Gastrocnemius medialis (tissue), 4 donors: ENCODE data around the gene ENKD1. TPM values are rescaled to one million over a fixed set of nuclear protein-coding genes. Genes with fewer than 3 reads are reported as not detected.
A peak's percentile ranks its signal among the peaks of the same experiment; 100 is the strongest.

Experiments
- ATAC-seq, 2 donors: fragments of 150-250 bp; one replicate each; pipeline ENCODE4 v1.9.1; 2016
- DNase-seq, 2 donors: peaks; one replicate each; pipeline ENCODE4 v3.0.0-alpha.2; 2019
- H3K27ac ChIP-seq, 4 donors: fragments of 200-600 bp; sonication (generic); 1 replicate in 1 of 4; 2 replicates in 3 of 4; pipeline ENCODE4 v1.5.1; 2016 to 2018; ENCODE audit warnings: mild to moderate bottlenecking in 2 of 4, moderate library complexity in 1 of 4
- H3K27me3 ChIP-seq, 3 donors: fragments of 200-600 bp; sonication (generic) in 2 of 3; 1 replicate in 1 of 3; 2 replicates in 2 of 3; pipeline versions ENCODE4 v1.5.1 to v1.6.0; 2016 to 2019; ENCODE audit warnings: mild to moderate bottlenecking in 1 of 3, moderate library complexity in 1 of 3
- H3K36me3 ChIP-seq, 2 donors: fragments of 200-600 bp; sonication (generic) in 1 of 2; one replicate each; pipeline ENCODE4 v1.5.1; 2017 to 2018
- H3K4me1 ChIP-seq, 2 donors: fragments of 200-600 bp; sonication (generic) in 1 of 2; one replicate each; pipeline ENCODE4 v1.5.1; 2016 to 2017; ENCODE audit warnings: mild to moderate bottlenecking in 2 of 2
- H3K4me3 ChIP-seq, 4 donors: fragments of 200-600 bp; sonication (generic) in 3 of 4; 1 replicate in 1 of 4; 2 replicates in 3 of 4; pipeline ENCODE4 v1.5.1; 2016 to 2019; ENCODE audit warnings: mild to moderate bottlenecking in 2 of 4
- H3K9me3 ChIP-seq, 3 donors: fragments of 200-600 bp; sonication (generic) in 2 of 3; 1 replicate in 1 of 3; 2 replicates in 2 of 3; pipeline ENCODE4 v1.5.1; 2016 to 2019
- CTCF ChIP-seq, 5 experiments: fragments of 450-650 bp in 3 of 5; fragments of 200-600 bp in 2 of 5; sonication (generic) in 2 of 5; IDR thresholded peaks in 4 of 5; conservative IDR thresholded peaks in 1 of 5; 1 replicate in 4 of 5; 2 replicates in 1 of 5; pipeline ENCODE4 v1.5.1; 2016 to 2019; ENCODE audit warnings: antibody characterized with exemption in 5 of 5, mild to moderate bottlenecking in 3 of 5, moderate library complexity in 3 of 5
- POLR2A ChIP-seq, 2 donors: fragments of 450-650 bp; IDR thresholded peaks; one replicate each; pipeline ENCODE4 v1.6.1; 2017; ENCODE audit warnings: antibody characterized with exemption in 2 of 2, mild to moderate bottlenecking in 2 of 2, moderate library complexity in 2 of 2
- in situ Hi-C, 4 donors: fragments of 200-750 bp; cut with MboI; loops; one replicate each; pipeline versions ENCODE4 v1.15.0 to v1.8.0; 2017; ENCODE audit warnings: low sequenced_read_pairs in 4 of 4
- intact Hi-C: fragments of 100-400 bp; cut with DNase I; formaldehyde crosslinking; loops from one replicate; pipeline ENCODE4 v1.15.1; 2023; ENCODE audit warnings: low total_unique reads
- total RNA-seq, 4 donors: library from RNA; depleted of rRNA; stranded (reverse); fragments of >200 nt; gene quantifications; one replicate each; pipeline versions ENCODE4 v1.1.0 to v1.2.3, GENCODE V29; 2016

The ENKD1 gene
- total RNA-seq, 4 donors from 2014 or later: 8.1 to 14.2 (median 11.2) TPM

GRCh38 chr16:67663151-67663876 is 3.2 kb downstream of the ENKD1 start:
- peaks cover 0 to 12% of the 10 kb centered on the region in 2 donors for H3K36me3 ChIP-seq
- in situ Hi-C loops: loop anchor here in 2 of 4 donors (10.0 kb wide), 2 partner anchors 109 to 139 kb away; partner anchors contain the start of gene RIPOR1 (in 1 of the 2)
- H3K4me1 ChIP-seq: peaks cover 37 to 43% of the 10 kb centered on the region in 2 donors
- intact Hi-C loops: no loop called here
- no peaks in the 10 kb centered on the region for H3K9me3 ChIP-seq
- H3K4me3 ChIP-seq: no peak overlapping the region
- DNase-seq (no peak), ATAC-seq (no peak)
- no peak overlapping the region for H3K27ac ChIP-seq
- H3K27me3 ChIP-seq: no peaks in the 10 kb centered on the region
- TF ChIP-seq POLR2A (IDR thresholded peaks at IDR 0.05) (no peak), CTCF (IDR thresholded peaks at IDR 0.05 in 4 of 5, conservative IDR thresholded peaks at IDR 0.05 in 1 of 5) (no peak)

- Histone ChIP-seq H3K4me1 (peaks cover 32 to 36% of the 10 kb centered on the region in 2 donors), H3K27me3 (no peaks in the 10 kb centered on the region), H3K36me3 (peaks cover 0 to 12% of the 10 kb centered on the region in 2 donors), H3K27ac (no peak overlapping the region), H3K4me3 (no peak overlapping the region), H3K9me3 (no peaks in the 10 kb centered on the region)
- in situ Hi-C loops (loop anchor here in 2 of 4 donors (10.0 kb wide), 2 partner anchors 108 to 138 kb away; partner anchors contain the start of gene RIPOR1 (in 1 of the 2)), intact Hi-C loops (no loop called here)
- ATAC-seq: no peak
- DNase-seq: no peak
- no peak for TF ChIP-seq CTCF (IDR thresholded peaks at IDR 0.05 in 4 of 5, conservative IDR thresholded peaks at IDR 0.05 in 1 of 5)
- no peak for TF ChIP-seq POLR2A (IDR thresholded peaks at IDR 0.05)
Observed at GRCh38 chr16:67662653-67663010, 3.9 kb downstream of the ENKD1 start.

- in situ Hi-C loops: loop anchor here in 2 of 4 donors (10.0 kb wide), 2 partner anchors 107 to 137 kb away; partner anchors contain the start of gene RIPOR1 (in 1 of the 2)
- Histone ChIP-seq H3K36me3 (peaks cover 0 to 12% of the 10 kb centered on the region in 2 donors), H3K27ac (no peak overlapping the region), H3K4me3 (no peak overlapping the region), H3K4me1 (peaks cover 26 to 30% of the 10 kb centered on the region in 2 donors), H3K27me3 (no peaks in the 10 kb centered on the region), H3K9me3 (no peaks in the 10 kb centered on the region)
- intact Hi-C loops: no loop called here
- ATAC-seq (no peak), DNase-seq (no peak)
- TF ChIP-seq POLR2A (IDR thresholded peaks at IDR 0.05): no peak
- no peak for TF ChIP-seq CTCF (IDR thresholded peaks at IDR 0.05 in 4 of 5, conservative IDR thresholded peaks at IDR 0.05 in 1 of 5)
Observed at GRCh38 chr16:67661886-67662652, 4.5 kb downstream of the ENKD1 start.

GRCh38 chr16:67661101-67661761 is 5.3 kb downstream of the ENKD1 start:
- TF ChIP-seq CTCF (IDR thresholded peaks at IDR 0.05 in 4 of 5, conservative IDR thresholded peaks at IDR 0.05 in 1 of 5): no peak
- TF ChIP-seq POLR2A (IDR thresholded peaks at IDR 0.05): peak in 1 of 2 donors; percentile 5
- ATAC-seq (no peak), DNase-seq (no peak)
- Histone ChIP-seq H3K4me3 (peak overlapping the region; percentile 66 to 83 (median 76)), H3K9me3 (no peaks in the 10 kb centered on the region), H3K36me3 (peaks cover 0 to 12% of the 10 kb centered on the region in 2 donors), H3K27ac (peak overlapping the region; percentile 91 to 97 (median 94)), H3K27me3 (no peaks in the 10 kb centered on the region), H3K4me1 (peaks cover 24 to 25% of the 10 kb centered on the region in 2 donors)
- in situ Hi-C loops: loop anchor here in 2 of 4 donors (10.0 kb wide), 2 partner anchors 106 to 136 kb away; partner anchors contain the start of gene RIPOR1 (in 1 of the 2)
- intact Hi-C loops: no loop called here
